AG04449 (cell line): ENCODE results near the gene RNF220.
A peak's percentile ranks its signal among the peaks of the same experiment; 100 is the strongest.

Experiments
- CTCF ChIA-PET: fragments of 350-600 bp; formaldehyde crosslinking; extraction: SDS; loops from one replicate; lab custom pipeline; 2021; ENCODE audit warnings: antibody characterized with exemption; lab: Yijun Ruan, JAX
- POLR2A ChIA-PET: fragments of 400-600, 350-600 bp; formaldehyde crosslinking; extraction: SDS; loops from one replicate; lab custom pipeline; 2020; ENCODE audit warnings: antibody characterized with exemption, inconsistent platforms; lab: Yijun Ruan, JAX
- DNase-seq: peaks from one replicate; pipeline ENCODE4 v3.0.0-alpha.2; 2010; ENCODE audit warnings: low read depth, low spot score
- H3K4me3 ChIP-seq: 2 replicates; pipeline ENCODE4 v1.5.1; 2011; ENCODE audit warnings: low read depth, mild to moderate bottlenecking, control low read depth, low read length
- TF ChIP-seq, protein P1 (sequence below): IDR thresholded peaks from one replicate; pipeline ENCODE4 v1.5.1; 2011; ENCODE audit warnings: mild to moderate bottlenecking, moderate library complexity, low read length, control low read depth, inconsistent platforms; ENCODE audit not compliant: insufficient read depth; ENCODE audit errors: missing control alignments

Gene RNF220

GRCh38 chr1:44674113-44675000 lies 269.3 kb downstream of the RNF220 start, which contains the start of the genes ARMH1 and TMEM53:
ARMH1 (plus strand) TSS chr1:44674714; CDS start chr1:44689698, 14,984 bp downstream.
TMEM53 (minus strand) TSS chr1:44674481; CDS start chr1:44674391, 90 bp downstream.
- H3K4me3 ChIP-seq = peak within 1 kb of the TSS; percentile 90
- peak; percentile 88 for DNase-seq
- TF ChIP-seq, protein P1, sequence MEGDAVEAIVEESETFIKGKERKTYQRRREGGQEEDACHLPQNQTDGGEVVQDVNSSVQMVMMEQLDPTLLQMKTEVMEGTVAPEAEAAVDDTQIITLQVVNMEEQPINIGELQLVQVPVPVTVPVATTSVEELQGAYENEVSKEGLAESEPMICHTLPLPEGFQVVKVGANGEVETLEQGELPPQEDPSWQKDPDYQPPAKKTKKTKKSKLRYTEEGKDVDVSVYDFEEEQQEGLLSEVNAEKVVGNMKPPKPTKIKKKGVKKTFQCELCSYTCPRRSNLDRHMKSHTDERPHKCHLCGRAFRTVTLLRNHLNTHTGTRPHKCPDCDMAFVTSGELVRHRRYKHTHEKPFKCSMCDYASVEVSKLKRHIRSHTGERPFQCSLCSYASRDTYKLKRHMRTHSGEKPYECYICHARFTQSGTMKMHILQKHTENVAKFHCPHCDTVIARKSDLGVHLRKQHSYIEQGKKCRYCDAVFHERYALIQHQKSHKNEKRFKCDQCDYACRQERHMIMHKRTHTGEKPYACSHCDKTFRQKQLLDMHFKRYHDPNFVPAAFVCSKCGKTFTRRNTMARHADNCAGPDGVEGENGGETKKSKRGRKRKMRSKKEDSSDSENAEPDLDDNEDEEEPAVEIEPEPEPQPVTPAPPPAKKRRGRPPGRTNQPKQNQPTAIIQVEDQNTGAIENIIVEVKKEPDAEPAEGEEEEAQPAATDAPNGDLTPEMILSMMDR = no peak
- ChIA-PET CTCF (interaction anchor here (0.8 to 6.5 kb wide), 9 partner anchors 9 to 64 kb away, joined by 3 to 44 read pairs (median 4); partner anchors contain the start of gene RNU5D-1), POLR2A (interaction anchor here (1.1 to 1.4 kb wide), 2 partner anchors 32 to 42 kb away, joined by 5 to 7 read pairs; no protein-coding TSS in a partner anchor)

- peak overlapping the region; percentile 90 for H3K4me3 ChIP-seq
- TF ChIP-seq, protein P1 = no peak
- ChIA-PET POLR2A (no interaction called here), CTCF (interaction anchor here (1.1 to 6.5 kb wide), 6 partner anchors 9 to 40 kb away, joined by 3 to 44 read pairs (median 5); no protein-coding TSS in a partner anchor)
- no peak for DNase-seq
These were observed 270.1 kb downstream of the RNF220 start for GRCh38 chr1:44675186-44675585.

DNA sequence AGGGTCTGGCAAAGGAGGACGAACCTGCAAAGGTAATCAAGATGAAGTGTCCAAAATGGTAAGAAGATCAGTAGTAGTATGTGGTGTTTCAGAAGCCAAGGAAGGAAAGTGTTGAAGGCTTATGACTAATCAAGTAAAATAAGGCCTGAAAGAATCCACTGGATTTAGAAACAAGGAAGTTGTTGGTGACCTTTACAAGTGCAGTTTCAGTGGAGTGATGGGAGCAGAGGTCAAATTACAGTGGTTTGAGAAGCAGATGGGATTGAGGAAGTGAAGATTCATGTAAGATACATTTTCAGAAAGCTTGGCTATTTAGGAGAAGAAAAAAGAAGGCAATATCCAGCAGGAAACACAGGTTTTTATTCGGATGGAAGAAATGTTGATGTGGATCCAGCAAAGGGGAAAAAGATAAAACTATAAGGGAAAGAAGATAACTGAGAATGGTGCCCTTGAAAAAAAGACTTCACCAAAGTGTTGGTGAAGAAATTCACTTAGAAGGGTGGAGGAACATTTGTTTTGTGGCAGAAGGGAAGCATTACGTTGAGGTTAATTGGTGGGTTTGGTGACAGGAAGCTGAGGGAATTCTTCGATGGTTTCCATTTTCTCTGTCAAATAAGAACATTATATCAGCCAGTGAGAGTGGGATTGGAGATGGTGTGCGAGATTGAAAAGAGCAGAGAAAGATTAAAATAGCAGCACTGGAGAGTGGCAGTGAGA lies 271.6 kb downstream of the RNF220 start:
- DNase-seq = no peak
- no peak overlapping the region for H3K4me3 ChIP-seq
- ChIA-PET CTCF (interaction anchor here (1.4 to 6.5 kb wide), 5 partner anchors 9 to 41 kb away, joined by 3 to 44 read pairs (median 4); no protein-coding TSS in a partner anchor), POLR2A (no interaction called here)
- TF ChIP-seq, protein P1 = no peak

- TF ChIP-seq, protein P1 = peak; percentile 24
- H3K4me3 ChIP-seq = no peak overlapping the region
- POLR2A ChIA-PET = no interaction called here
- CTCF ChIA-PET = interaction anchor here (1.0 to 6.5 kb wide), 3 partner anchors 8 to 25 kb away, joined by 3 to 44 read pairs (median 4); no protein-coding TSS in a partner anchor
- no peak for DNase-seq
These were observed 272.2 kb downstream of the RNF220 start for GRCh38 chr1:44677201-44677766.

- ChIA-PET CTCF (interaction anchor here (1.0 kb wide), 1 partner anchor 19 kb away, joined by 3 read pairs; no protein-coding TSS in a partner anchor), POLR2A (no interaction called here)
- DNase-seq = no peak
- TF ChIP-seq, protein P1 = no peak
- no peak overlapping the region for H3K4me3 ChIP-seq
These were observed 273.1 kb downstream of the RNF220 start for GRCh38 chr1:44678120-44678519.
